GM18508 (cell line): ENCODE data around the gene SHH.
A peak's percentile ranks its signal among the peaks of the same experiment; 100 is the strongest.

Experiments
- ATAC-seq: cut with Tn5 transposase; IDR thresholded peaks from one replicate; pipeline ENCODE4 v1.9.1; 2021; ENCODE audit warnings: moderate number of reproducible peaks; ENCODE audit not compliant: insufficient read depth, unreplicated experiment

The SHH gene

DNA sequence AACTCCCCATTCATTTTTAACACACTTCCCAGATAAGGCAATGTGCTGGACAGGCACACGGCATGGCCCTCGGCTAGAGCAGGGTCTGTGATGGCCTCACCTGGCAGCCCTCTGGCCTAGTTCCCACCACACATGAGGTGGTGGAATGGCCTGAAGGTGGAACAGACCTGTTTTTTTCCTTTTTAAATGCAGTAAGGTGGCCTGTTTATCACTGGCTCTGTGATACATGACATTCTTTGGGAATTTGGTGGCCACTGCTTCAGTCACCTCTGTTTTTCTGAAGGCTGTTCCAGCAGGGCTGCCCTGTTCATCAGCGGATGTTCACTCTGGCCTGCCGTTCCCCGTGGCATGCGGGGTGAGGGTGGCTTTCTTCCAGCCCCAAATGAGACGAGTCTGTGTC, 36.6 kb downstream of the SHH start:
- ATAC-seq, result no peak

DNA sequence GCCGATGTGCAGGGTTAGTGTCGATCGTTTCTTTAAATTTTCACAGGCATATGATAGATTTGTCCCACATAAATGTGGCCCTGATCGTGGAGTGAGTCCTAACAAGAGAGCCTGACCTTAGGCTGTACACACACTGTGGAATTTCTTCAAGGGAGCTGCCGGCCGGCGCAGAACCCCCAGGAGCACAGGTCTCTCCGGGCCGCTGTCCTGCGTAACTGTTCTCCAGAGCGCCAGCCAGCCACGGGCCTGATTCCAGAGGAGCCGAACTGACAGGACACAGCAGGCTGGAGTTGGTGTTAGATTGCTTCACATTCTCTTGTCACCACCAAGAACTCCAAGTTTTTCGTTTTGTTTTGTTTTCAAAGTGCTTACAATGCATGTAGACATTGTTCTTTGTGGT, 37.3 kb downstream of the SHH start:
- no peak for ATAC-seq

DNA sequence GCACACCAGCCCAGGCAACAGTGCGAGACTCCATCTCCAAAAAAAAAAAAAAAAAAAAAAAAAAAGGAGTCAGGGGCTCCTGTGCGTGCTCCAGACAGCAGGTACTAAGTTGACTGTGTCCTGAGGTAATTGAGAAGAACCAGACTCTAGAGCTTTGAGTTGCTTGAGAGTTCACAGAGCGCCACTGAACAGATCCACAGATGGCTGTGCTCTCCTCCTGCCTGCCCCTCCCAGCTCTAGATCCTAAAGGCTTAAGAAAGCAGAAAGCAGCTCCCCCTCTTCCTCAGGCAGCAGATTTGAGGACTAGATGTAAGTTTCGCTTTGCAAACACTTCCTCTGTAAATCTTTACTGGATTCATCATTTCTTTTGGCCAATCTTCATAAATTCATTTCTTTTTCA, 38.7 kb downstream of the SHH start:
- no peak for ATAC-seq

DNA sequence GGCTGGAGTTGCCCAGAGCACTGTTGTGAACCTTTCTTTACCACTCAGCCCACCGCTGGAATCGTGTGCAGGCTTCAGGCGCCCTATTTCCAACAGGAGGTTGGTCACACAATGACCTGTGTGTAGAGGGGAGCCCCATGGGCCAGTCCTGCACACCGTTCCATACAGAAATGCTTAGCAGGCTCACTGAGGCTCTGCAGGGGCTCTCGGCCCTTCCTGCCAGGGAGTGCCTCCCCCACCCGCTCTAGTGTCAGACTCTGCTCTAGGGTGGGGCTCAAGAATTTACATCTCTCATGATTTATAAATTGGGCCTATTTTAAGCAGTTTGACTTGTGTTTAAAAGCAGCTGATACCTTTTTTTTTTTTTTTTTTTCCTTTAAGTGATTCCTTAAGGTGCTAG, 42.0 kb downstream of the SHH start:
- ATAC-seq, result no peak

DNA sequence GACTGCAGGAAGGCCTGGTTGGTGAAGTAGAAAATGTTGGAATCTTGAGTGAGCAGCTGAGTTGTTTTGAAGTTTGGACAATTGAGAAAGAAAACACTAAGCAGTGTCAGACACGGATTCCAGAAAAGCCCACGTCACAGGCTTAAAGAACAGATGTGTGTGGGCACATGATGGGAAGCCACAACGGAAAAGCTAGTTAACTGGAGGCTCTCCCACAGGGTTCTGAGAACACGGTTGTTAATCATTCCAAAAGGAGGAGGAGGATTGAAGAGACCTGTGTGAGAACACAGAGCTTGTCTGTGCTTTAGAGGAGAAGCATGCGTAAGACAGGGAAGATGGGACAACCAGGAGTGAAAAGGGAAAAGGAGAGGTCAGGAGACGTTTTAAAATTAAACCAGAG, 42.6 kb downstream of the SHH start:
- no peak for ATAC-seq

DNA sequence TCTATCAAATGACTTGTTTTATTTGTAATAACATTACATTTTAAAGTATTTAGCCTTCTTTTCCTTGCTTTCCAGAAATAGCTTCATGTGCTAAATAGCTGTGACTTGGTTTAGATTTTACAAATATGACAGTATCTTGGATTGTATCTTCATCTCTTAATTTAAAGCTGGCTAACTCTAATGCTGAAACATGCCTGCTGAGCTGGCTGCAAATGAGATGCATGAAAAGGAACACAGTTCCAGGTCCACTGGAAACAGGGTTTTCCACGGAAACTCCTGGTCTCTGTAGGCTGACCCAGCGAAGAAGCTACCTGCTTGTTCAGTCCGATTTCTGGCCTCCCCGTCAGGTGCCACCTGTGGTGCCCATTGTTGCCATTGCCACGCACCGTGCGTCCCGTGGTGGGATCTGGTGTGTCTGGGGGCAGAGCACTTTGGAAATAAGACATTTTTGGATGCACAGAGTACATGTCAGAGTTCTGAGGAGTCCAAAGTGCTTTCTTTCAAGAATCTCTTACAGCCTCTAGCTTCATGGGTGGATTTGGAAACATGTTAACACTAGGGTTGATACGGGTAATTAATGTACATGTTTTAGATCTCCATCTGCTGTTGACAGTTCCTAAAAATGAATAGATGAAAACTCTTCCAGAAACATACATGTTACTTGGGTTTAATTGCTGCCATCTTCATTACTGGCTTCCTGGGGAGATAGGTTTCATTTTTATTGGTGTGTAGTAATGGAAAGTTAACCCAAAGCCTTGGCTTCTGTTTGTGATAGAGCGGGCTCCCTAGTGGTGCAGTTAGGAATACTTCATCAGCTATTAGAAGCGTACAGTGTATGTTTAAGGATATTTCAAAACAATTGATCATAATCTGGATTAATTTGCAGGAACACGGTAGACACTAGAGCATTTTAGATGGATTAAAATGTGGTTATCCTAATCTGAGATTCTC, 45.0 kb downstream of the SHH start:
- no peak for ATAC-seq

DNA sequence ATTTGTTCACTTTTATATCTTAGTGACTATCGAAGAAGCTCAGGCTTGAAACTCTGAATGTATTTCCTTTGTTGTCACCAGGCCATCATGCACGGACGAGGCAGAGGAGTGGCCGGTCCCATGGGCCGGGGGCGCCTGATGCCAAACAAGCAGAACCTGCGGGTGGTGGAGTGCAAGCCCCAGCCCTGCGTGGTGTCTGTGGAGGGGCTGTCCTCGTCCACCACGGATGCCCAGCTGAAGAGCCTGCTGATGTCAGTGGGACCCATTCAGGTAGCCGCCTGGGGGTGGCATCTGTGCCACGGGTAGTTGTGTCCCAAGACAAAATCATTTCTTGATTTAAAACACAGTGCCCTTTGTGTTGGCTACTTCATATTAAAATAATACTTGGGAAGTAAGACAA, 45.9 kb downstream of the SHH start:
- no peak for ATAC-seq

DNA sequence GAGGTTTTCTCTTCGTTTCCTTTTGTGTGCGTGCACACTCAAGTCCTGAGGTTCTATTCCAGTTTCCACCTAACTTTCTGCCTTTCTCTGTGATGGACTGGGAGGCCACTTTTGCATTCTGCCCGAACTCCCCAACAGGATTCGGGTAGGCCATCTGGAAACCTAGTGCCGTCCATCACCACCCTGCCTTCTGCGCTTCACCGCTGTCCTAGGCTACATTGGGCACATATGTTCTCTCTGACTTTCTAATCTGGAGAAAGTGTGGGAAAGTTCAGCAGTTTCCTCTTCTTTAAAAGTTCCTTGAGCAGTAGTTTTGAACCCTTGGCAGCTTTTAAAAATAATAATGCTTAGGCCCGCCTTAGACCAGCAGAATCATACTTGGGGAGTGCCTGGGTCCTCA, 46.8 kb downstream of the SHH start:
- no peak for ATAC-seq

DNA sequence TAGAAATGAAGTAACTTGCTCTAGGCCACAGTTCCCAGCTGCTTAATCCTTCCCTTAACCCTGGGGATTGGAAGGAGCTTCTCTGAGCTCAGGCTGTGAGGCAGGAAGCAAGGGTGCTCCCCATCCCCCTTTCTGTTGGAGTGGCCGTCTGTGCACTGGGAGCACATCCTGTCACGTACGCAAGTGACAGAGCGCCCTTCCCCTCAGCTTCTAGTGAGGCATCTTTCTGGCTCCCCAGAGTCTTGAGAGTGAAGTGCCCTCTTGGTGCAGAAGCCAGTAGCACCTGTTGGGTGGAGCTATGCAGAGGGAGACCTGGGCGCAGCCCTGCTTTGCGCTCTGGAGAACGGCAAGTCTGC, 47.8 kb downstream of the SHH start:
- ATAC-seq, result no peak

DNA sequence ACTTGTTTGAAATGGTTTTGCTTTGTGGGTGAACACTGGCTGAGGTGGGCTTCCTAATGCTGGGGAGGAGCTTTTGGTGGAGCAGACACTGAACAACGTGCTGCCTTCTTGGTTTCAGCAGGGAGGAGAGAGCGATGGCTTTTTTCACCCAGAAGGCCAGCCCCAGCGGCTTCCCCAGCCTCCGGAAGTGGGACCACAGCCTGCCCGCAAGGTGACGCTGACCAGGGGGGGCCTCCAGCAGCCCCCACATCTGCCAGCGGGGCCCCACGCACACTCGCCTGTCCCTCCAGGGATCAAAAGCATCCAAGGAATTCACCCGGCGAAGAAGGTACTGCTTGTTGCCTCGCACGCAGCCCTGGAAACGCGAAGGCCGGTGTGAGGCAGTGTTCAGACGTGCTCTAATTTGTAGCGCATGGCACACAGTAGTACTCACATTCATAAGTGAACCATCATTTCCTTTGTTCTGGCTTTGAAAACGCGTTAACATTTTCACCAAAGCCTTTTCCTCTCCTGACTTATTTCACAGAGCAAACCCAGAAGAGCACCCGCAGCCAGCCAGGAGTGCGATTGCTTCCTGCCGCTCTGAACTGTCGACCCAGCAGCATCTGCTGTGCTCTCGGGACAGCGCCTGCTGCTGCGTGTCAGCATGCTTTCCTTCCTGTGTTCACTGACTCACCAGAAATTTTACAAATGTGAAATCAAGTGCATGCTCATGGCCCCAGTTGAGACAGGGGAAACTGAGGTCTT, 48.4 kb downstream of the SHH start:
- ATAC-seq, result peak; percentile 60

DNA sequence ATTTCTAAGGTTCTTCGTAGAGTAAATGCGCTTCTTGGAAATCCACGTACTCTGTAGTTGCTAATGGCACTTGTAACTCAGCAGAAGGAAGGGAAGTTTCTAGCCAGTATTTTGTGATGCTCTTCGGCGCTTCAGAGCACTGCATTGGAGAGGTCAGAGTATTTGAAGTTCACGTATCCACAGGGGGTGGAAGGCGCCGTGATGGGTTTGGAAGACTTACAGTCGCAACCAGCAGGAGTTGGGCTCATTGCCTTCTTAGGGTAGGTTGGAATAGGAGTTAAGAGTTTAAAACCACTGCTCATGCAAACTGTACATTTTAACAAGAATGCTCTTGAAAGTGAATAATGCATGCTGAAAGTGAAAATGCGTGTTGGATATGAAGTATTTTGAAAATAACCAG, 49.1 kb downstream of the SHH start:
- ATAC-seq, result no peak

DNA sequence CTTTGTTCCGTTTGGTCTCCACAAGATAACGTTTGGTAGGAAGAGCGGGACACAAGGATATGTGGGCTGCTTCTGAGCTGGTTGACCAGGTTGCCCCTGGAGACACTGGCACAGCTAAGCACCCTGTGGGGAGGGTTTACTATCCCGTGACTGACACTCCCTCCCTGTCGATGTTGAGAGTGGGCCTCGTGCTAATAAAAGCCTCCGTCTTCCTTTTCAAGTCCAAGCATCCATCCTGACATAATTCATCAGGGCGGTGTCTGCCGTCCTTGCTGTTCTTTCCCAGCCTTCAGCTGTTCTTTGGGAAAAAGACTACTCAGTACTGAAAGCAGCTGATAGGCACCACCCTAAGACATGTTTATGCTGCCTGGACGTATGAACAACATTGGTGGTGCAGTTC, 49.6 kb downstream of the SHH start:
- ATAC-seq, result no peak

DNA sequence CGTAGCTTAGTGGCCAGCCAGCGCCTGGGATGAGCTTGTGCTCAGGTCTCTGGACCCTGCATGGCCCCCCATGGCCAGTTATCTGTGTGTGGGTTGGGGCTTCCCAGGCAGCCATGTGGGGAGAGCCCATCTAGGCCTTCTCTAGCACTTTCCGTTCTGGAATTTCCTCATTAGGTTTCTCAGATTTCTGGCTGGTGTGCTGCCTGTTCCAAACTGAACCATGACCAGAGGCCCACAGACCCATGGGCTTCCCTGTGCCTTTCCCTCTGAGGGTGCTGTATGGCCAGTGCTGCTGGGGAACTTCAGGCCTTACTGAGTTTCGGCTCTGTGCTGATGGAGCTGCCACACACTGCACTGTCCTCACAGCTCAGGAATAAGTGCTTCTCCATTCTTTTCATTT, 50.2 kb downstream of the SHH start:
- ATAC-seq, result no peak

DNA sequence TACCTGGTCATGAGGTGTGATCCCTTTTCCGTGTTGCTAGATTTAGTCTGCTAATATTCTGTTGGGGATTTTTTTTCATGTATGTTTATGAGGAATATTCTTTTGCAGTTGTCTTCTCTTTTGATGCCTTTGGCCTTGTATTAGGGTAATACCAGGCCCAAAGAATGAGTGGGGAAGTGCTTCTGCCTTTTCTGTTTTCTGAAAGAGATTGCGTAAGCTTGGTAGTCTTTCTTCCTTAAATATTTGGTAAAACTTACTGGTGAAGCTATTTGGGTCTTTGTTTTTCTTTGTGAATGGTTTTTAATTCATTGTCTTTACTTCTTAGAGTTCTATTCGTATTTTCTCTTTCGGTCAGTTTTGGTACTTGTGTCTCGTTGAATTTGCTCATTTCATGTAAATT, 51.1 kb downstream of the SHH start:
- ATAC-seq, result no peak

DNA sequence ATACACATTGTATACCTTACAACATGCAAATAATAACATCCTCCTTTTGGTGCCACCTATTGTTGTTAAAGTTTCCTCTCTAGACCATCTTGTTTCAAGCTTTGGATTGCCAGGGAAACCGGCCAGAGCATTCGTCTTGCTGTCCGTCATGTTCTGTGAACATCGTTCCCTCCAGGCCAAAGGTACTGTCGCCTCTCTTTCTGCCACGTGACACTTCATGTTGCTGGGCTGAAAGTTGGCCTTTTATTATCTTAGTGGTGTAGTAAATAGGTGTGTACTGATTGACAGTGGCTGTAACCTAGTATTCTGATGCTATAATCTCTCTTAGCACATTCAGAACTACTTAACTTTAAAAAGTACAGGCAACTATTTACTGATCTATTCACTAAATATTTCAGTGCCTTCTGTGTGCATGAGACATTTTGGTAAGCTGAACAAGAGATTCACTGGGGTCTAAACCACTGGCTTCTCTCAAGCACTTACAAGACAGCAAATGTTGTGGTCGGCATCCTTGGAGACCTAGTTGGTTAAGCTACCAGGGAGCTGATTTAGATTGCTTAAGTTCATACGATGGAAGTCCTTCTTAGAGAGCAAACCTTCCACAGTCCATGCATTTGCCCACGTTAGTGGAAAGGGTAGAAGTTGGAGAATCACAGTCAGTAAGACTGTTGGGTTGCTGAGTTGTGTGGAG, 52.4 kb downstream of the SHH start:
- no peak for ATAC-seq

DNA sequence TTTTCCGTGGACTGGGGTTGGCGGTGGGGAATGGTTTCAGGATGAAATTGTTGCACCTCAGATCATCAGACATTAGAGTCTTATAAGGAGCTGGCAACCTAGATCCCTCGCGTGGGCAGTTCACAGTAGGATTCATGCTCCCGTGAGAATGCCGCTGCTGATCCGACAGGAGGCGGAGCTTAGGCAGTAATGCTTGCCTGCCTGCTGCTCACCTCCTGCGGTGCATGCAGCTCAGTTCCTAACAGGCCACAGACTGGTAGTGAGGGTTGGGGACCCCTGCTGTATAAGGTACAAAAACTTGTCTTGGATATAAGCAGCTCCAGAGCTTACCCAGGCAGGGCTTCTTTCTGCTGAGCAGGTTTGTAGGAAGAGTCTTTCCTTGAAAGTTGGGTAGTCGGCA, 53.9 kb downstream of the SHH start:
- no peak for ATAC-seq

DNA sequence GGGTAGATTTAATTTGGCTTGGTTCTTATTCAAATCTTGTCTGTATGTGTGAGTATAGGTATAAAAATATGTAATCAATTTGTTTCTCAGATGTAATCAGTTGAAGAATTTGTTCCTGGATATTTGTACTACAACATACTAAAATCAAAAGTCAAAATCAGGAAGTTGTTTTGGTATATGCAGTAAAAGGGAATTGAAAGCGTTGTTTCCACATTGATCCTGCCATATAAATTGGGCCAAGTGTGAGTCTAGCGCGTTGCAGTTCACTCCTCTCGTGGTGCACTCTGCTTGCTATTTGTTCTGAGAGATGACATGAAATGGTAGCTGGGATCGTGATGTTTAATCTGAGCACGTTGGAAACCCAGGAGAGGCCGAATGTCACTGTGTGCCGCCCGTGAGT, 55.9 kb downstream of the SHH start:
- no peak for ATAC-seq

DNA sequence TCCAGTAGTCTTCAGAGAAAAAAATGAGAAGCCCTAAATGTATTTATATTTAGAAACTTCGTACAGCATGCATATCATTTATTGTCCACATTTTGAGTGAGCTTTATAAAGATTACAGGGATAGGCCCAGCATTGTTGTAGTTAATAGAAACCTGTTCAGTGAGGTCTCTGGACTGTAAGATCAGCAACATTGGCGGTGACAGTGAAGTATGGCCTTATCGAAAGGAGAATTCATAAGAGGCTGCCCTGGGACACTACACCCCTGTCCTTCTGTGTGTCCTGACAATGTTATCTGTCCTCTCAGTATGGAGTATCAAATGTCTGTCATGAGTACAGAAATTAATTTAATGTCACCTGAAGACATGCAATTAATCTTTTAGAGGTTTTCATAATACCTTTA, 57.2 kb downstream of the SHH start:
- ATAC-seq, result no peak

DNA sequence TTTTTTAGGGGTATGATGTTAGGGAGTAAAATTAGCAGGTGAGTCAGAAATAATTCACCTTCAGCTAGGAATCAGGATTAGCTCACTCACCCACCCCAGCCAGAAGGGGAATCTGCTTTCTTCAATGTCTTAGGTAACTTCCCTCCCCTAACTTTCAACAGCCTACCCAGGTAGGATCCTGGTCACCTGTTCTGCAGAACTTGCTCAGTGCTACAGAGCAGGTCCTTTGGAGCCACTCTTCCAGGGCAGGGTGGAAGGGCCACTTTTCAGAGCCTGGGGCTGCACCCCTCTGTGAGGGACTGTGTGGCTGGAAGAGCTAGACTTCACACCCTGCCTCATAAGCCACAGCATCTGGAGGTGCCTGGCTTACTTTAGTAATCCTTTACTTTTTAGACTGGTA, 58.1 kb downstream of the SHH start:
- no peak for ATAC-seq

DNA sequence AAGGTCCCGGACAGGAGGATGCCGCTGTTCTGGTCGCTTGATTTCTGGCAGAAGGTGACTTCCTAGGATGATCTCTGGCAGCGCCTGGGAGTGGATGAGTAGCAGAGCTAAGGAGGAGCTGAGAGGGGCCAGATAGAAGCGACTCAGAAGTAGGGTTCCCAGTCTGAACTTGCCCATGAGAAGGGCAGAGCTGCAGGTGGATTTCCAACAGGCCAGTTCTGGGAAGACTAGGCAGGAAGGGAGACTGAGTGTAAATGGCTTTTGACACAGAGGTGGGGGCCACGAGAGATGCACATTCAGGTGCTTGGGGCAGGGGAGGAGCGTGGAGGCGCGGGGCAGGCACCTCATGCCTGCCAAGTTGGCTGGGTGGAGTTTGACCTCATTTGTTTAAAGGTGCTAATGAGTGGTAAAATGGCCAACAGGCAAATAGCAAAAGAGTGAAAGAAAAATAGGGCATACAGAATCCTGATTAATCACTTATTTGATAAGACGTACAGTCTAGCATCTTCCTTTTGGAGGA, 58.8 kb downstream of the SHH start:
- no peak for ATAC-seq
